HG03442 (cell line): ENCODE results near the gene DMTF1.
"Not testable (repeated sequence)": the region's sequence is repeated elsewhere in the genome, so short reads cannot be mapped to it uniquely, and the experiment has no call there.

Experiments
- ATAC-seq: cut with Tn5 transposase; IDR thresholded peaks from one replicate; pipeline ENCODE4 v1.9.1; 2021; ENCODE audit warnings: mild to moderate bottlenecking, moderate library complexity; ENCODE audit not compliant: unreplicated experiment

DMTF1 gene

DNA sequence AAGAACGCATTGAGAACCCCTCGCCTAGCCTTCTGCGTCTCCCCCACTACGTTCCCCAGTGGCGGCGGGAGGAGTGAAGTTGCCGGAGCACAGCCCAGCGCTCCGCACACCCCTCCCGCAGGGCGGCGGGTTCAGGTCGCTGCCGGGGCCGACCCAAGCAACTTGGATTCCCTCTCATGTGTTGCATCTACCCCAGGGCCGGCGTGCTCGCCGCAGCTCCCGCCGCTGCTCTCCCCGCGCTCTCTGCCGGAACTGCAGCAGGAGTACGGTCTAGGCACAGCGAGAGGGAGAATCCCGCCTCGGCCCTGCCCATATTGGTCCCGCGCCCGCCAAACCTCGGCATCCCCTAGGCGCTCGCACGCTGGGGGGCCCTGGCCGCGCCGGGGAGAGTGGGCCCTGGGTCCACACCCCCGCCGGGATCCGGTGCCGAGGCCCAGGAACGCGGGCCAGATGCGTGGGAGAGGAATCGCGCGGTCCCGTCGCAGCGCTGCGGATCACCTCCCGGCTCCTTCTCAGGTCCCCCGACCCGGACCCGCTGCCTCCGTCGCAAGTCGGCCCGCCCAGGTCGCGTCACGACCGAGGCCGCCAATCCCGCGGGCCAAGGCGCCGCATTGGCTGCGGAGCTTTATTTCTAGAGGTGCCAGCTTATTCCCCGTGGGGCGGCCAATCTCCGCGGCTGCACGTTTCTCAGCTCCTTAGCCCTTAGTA lies 67.9 kb downstream of the DMTF1 start:
- peak; percentile 32 for ATAC-seq

DNA sequence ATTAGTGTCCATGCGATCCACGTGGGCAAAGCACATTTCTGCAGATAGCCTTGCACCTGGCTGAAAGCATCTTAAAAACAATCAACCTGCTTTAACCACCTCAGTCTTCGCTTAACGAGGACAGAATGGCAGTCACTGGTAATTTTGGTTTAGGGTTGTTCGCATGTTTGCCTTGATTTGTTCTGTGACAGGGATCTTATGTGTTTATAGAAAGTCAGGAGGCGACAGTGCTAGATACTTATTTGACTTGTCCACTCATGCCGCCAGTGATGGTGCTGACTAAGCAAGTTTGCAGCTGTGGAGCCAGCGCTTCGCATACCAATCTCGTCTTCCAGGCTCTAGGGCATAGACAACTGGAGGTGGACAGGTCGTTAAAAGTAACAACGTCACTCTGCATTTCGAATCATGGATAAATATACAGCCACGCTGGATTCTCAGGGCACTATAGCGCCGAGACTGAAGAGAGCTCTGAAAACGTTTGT lies 68.5 kb downstream of the DMTF1 start:
- no peak for ATAC-seq

DNA sequence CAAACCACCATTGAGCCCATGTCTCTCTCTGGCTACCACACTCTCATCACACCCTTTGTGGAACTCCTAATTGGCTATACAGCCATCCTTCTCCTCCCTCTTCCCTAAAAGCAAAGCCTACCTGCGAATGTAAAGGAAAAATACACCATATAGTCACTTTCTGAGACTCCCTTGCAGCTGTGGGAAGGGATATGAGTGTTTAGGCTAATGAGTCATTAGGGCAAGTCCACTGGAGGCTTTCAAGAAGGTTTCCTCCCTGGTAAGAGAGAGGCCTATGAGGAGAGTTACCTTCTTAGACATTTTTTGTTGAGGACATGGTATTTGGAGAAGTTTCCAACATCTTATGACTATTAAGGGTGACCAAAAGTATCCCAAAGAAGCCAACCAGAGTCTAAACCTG lies 71.4 kb downstream of the DMTF1 start:
- ATAC-seq: no peak

DNA sequence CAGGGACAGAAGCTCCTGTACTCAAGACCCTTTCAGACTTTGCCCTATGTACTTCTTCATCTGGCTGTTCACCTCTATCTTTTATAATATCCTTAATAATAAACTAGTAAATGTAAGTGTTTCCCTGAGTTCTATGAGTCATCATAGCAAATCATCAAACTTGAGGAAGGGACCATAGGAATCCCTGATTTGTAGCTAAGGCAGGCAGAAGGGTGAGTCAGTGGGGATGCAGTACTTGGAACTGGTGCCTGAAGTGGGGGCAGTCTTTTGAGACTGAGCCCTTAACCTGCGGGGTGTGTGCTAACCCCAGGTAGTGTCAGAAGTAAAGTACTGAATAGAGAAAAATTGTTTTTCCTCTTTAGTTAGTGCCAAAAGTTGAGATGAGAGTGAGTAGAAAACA lies 73.4 kb downstream of the DMTF1 start:
- no peak for ATAC-seq

DNA sequence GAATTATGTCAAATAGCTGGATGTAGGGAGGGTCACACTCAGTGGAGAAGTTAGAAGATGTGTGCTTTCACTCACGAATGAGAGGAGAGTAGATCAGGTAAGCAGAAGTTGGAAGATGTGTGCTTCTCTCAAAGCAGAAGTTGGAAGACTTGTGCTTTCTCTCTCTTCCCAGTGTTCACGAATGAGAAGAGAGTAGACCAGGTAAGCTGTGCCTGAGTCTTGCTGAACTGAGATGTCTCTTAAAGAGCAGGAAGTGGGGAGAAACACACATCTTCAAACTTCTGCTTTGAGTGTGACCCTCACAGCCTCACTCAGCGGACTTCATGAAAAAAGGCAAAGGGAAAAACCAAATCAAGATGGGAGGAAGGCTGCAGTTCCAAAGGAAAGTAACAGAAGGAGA lies 74.2 kb downstream of the DMTF1 start:
- peak; percentile 54 for ATAC-seq

DNA sequence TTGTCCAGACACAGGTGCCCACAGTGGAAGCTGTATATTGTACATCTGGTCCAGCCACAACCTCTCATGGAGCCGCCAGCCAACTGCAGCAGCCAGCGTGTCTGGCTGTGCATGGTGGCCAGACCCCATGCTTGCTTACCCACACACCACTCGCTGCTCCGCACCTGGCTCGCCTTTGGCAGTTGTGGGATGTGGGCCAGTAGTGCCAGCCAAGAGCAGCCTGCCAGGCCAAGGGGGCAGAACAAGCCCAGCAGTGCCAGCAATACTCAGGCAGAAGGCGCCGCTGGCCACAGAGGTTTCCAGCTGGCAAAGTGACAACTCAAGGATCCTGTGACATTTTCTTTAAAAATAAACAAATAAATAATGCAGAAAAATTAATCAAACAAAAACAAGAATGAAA lies 79.0 kb downstream of the DMTF1 start:
- no peak for ATAC-seq

DNA sequence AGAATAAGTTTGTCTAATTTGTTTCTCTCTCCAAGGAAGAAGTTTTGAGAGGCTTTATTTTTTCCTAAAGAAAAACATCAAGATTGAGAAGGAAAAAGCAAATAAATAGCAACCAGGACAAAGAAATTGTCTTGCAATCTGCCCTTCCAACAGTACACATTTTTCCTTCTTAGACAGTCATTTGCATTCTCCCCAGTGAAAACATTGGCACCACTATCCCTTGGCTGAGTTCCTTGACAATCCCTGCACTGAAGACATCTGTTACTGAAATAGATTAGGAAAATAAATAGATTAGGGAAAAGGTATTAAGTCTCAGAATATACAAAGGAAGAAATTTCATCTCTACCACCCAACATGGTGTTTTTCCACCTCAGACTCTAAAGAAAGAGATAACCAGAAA lies 79.5 kb downstream of the DMTF1 start:
- ATAC-seq: no peak

DNA sequence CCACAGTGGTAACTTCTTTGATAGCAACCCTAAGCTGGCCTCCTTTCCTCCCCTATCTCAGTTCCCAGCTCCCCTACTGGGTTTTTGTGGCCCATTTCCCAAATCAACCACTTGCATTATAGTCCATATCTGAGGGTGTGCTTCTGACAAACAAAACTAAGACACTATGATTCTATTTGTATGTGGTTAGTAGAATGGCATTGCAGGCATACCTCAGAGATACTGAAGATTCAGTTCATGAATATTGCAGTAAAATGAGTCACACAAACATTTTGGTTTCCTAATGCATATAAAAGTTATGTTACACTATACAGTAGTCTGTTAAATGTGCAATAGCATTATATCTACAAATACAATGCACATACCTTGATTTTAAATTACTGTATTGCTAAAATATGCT lies 82.7 kb downstream of the DMTF1 start:
- no peak for ATAC-seq

DNA sequence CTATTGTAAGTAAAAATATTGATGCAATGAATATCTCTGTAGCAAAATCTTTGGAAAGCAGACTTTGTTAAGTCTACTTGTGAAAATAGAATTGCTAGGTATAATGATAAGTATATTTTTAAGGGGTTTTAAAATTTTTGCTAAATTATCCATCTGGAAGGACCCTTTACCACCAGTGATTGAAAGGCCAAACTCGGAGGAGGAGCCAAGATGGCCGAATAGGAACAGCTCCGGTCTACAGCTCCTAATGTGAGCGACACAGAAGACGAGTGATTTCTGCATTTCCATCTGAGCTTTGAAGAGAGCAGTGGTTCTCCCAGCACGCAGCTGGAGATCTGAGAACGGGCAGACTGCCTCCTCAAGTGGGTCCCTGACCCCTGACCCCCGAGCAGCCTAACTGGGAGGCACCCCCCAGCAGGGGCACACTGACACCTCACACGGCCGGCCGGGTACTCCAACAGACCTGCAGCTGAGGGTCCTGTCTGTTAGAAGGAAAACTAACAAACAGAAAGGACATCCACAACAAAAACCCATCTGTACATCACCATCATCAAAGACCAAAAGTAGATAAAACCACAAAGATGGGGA lies 86.3 kb downstream of the DMTF1 start:
- not testable (repeated sequence) for ATAC-seq

DNA sequence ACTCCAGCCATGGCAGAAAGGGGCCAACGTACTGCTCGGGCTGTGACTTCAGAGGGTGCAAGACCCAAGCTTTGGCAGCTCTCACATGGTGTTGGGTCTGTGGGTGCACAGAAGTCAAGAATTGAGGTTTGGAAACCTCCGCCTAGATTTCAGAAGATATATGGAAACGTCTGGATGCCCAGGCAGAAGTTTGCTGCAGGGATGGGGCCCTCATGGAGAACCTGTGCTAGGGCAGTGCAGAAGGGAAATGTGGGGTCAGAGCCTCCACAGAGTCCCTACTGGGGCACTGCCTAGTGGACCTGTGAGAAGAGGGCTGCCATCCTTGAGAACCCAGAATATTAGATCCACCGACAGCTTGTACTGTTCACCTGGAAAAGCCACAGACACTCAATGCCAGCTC lies 93.4 kb downstream of the DMTF1 start:
- ATAC-seq: not testable (repeated sequence)
